ENCODE data around the gene POLR2E.
"Not testable (repeated sequence)": the region's sequence is repeated elsewhere in the genome, so short reads cannot be mapped to it uniquely, and the experiment has no call there.

The POLR2E gene

DNA sequence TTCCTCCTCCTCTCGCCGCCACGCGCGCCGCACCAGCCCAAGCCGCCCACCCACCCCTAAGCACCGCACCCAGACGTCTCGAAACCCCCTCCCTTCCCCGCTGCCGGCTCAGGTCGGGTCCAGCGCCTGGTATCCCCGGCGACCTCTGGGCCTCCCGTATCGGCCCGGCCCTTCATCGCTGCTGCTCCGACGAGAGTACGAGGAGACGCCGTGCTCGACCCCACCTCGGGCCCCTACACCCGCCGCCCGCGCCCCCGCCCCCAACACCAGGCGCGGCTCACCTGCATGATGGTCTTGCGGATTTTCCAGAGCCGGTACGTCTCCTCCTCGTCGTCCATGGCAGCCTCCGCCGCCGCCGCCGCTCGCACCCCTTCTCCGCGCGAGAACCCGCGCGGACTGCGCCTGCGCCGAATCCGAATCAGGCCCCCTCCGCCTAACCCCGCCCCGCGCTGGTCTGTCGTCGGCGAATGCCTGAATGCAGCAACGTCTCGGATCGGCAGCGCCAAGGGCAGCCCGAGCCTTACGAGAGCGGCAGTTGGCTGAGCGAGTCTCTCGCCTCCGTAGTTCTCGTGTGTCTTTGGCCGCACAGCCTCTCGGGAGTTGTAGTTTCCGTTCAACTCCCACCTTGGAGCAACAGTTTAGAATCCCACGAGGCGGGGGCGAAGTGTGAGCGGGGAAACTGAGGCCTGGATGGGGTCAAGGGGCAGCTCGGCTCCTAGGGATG, at the start of gene POLR2E:
Gene POLR2E (minus strand): TSS at position 398 of the 724 bp plus-strand sequence. CDS start 60 bp downstream, at position 338.
- DNase-seq (ENCODE audit: insufficient read length, low spot score) = peak; percentile 94
- FAIRE-seq = peak; percentile 86

GRCh38 chr19:1144741-1145140, 49.6 kb upstream of the POLR2E start:
- FAIRE-seq = no peak
- DNase-seq (ENCODE audit: insufficient read length, low spot score) = no peak

DNA sequence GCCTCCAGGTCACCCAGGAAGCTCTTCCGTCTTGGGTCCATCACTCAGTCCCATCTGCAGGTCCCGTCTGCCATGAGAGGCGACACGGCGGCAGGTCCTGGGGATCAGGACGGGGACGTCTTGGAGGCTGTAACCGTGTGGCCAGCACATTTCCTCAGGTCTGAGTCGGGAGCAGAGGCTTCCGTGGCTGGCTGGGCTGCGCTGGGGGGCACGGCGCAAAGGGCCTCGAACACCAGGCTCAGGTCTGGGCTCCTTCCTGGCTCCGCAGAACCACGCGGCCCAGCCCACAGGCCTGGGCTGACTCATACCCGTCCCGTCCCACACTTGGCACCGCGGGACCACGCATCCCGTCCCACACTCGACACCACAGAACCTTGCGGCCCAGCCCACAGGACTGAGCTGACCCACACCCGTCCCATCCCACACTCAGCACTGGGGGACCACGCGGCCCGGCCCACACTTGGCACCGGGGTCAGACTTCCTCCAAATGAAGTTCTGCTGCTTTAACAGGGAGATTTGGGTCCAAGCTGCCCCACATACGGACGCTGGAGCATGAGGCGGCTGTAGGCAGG, 48.7 kb upstream of the POLR2E start:
- DNase-seq (ENCODE audit: insufficient read length, low spot score) = no peak

GRCh38 chr19:1141944-1142343, 46.8 kb upstream of the POLR2E start:
- peak; percentile 99 for FAIRE-seq
- no peak for DNase-seq (ENCODE audit: insufficient read length, low spot score)

More for the DNA sequence above, 48.7 kb upstream of the POLR2E start:
- FAIRE-seq = no peak

GRCh38 chr19:1140272-1141027, 45.3 kb upstream of the POLR2E start:
- FAIRE-seq (no peak), DNase-seq (ENCODE audit: insufficient read length, low spot score) (no peak)

GRCh38 chr19:1139126-1139525, 44.0 kb upstream of the POLR2E start:
- FAIRE-seq (no peak), DNase-seq (ENCODE audit: insufficient read length, low spot score) (no peak)

GRCh38 chr19:1138121-1138520, 42.9 kb upstream of the POLR2E start:
- FAIRE-seq (no peak), DNase-seq (ENCODE audit: insufficient read length, low spot score) (no peak)

DNA sequence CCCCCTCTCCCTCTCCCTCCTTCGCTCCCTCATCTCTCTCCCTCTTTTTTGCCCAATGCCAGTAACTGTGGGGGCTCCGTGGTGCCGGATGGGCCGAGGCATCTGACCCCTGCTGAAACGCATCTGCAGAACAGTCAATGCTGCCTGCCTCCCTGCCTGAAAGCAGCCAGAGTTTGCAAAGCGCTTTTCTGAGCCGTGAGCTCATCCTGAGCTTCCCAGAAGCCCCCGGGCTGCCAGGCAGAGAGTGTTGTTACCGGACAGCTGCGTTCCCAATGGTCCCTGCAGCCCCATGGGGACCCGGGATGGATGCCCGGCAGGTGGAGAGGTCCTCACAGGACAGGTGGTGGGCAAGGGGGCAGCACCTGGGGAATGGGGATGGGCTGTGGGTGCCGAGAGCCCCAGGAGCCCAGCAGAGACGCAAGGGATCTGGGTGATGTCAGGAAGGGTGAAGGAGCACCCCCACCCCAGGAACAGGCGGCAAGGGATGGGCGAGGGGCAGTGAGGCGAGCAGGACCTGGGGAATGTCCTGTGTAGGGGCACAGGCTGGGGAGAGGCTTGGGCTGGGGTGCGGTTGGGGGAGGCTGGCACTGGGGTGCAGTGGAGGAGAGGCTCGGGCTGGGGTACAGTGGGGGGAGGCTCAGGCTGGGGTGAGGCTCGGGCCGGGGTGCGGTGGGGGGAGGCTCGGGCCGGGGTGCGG, 41.6 kb upstream of the POLR2E start:
- FAIRE-seq (no peak), DNase-seq (ENCODE audit: insufficient read length, low spot score) (no peak)

DNA sequence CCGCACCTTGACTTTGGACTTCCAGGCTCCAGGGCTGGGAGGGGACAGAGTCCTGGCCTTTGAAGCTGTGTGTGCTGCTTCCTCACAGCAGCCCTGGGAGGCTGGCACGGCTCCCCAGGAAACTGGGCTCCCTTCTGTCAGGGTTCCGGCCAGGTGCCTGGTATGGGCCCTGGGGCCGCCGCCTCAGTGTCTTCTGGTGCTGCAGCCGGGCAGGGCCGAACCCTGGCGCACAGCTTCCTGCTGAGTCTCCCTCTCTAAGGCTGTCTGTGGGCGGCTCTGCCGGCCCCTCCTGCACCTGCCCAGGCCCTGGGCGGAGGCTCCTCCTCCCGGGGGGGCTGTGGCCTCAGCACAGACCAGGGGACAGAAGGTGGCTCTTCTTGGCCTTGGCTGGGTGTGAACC, 41.0 kb upstream of the POLR2E start:
- FAIRE-seq = no peak

DNA sequence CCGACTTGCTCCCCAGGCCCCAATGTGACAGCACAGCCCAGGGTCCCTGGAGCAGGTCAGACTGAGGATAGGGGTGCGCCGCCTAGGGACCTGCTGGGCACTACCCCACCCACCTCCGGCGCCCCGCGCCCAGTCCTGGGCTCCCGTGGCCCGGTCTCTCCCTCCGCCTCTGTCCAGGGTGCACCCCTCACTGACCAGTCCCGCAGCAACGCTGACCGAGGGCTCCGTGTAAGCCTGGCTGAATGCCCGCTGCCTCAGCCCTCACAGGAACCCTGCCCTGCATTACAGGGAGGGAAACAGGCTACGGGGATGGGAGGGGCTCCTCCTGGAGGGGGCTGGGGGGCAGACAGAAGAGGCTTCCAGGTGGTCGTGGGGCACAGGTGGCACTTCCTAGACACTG, 40.3 kb upstream of the POLR2E start:
- no peak for FAIRE-seq

More for the DNA sequence above, 41.0 kb upstream of the POLR2E start:
- no peak for DNase-seq (ENCODE audit: insufficient read length, low spot score)

DNA sequence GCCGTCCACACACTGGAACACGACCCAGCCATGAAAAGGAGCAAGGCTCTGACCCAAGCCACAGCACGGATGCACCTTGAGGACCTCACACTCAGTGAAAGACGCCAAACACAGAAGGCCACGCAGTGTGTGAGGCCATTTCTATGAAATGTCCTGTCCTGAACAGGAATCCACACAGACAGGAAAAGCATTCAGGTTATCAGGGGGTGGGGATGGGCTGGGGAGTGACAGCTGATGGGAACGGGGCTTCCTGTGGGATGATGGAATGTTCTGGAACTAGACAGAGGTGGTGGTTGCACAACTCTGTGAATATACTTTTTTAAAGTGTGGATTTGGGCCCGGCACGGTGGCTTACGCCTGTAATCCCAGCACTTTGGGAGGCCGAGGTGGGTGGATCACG, 39.3 kb upstream of the POLR2E start:
- FAIRE-seq = no peak
- DNase-seq (ENCODE audit: insufficient read length, low spot score) = no peak

More for the DNA sequence above, 40.3 kb upstream of the POLR2E start:
- no peak for DNase-seq (ENCODE audit: insufficient read length, low spot score)

- FAIRE-seq = no peak
- peak; percentile 34 for DNase-seq (ENCODE audit: insufficient read length, low spot score)
Observed at GRCh38 chr19:1133471-1133929, 38.3 kb upstream of the POLR2E start.

DNA sequence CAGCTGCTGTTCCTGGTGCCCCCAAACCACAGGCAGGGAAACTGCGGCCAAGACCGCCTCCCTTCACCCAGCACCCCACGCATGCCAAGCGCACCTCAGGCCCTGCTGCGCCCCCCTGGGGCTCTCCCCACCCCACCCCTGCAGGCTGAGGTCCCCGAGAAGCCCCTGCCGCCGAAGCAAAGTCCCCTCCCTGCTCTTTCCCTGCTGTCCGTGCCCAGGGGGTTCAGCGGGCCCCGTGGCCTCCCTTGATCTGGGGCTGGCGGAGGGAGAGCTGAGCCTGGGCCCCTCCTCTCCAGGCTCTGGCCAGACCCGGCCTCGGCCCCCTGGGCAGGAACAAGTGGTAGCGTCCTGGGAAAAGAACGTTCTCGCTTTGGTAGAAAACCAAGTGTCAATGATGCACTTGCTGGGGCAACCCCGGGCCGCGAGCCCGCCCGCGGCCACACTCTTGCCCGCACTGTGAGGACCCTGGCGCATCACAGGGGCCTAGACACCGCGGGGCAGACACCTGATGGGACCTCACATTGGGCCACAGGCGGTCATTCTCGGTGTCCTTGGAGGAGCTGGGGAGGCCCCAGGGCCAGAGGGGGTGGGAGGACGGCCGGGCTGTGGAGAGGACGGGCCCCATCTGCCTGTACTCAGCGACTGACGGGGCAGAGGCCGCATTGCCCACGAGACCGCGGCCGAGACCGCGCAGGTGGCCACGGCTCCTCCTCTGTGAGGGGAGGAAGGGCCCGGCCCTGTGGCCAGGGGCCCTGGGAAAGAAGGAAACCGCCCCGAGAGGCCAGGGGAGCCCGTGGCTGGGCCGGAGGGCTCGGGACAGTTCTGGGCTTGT, 37.6 kb upstream of the POLR2E start:
- no peak for FAIRE-seq
- no peak for DNase-seq (ENCODE audit: insufficient read length, low spot score)

DNA sequence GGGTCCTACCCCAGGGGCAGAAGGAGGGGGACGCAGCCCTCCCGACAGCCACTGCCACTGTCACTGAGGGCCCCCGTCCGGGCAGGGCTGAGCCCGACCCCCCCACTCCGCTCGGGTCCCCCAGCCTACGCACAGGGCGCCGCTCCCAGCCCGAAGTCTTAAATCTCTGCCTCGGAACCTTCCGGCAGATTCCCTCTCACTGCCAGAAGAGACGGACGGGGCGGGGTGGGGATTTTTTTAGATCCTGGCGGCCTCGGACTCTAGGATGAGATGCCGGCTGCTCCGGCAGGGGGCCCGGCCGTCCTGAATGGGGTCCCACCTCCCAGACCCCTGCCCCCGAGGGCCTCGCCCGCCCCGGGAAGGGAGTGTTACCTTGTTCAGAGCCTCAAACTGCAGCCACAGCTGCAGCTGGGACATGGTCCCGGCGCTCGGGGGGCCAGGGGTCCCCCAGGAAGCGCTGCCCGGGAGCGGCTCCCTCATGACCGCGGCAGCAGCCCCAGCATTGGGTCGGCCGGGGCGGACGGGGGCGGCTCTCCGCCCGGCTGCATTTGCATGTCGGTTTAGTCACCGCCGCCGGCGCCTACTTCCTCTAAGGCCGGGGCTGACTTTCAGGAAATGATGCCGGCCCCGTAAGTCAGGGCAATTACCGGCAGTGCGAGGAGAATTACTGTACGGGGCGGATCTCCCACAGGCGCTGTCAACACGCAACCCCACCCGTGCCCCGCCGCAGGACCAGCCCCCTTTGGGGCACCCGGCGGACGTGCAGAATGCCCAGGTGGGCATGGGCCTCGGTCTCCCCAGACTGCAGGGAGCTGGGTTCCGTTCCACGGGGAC, 36.8 kb upstream of the POLR2E start:
- FAIRE-seq = peak; percentile 62
- peak; percentile 59 for DNase-seq (ENCODE audit: insufficient read length, low spot score)

GRCh38 chr19:1130771-1131717, 35.9 kb upstream of the POLR2E start:
- DNase-seq (ENCODE audit: insufficient read length, low spot score) = no peak
- no peak for FAIRE-seq

DNA sequence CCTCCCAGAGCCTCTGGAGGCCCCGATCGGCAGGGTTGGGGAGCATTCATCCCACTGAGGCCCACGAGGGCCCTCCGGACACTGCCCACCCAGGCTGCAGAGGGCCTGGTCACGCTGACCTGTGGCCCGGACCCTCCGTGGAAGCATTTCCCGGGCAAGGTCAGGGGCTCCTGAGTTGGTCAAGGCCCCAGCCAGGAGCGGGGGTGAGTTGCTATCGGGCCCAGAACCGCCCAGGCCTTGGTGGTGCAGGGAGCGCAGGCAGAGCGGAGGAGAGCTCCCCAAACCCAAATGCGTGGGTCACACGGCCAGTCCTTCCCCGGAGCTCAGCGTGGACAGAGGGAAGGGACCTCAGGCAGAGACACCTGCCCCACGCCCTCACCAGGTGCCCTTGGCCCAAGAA, 34.4 kb upstream of the POLR2E start:
- DNase-seq (ENCODE audit: insufficient read length, low spot score) = no peak
- FAIRE-seq = no peak

GRCh38 chr19:1129084-1129483, 33.9 kb upstream of the POLR2E start:
- FAIRE-seq; DNase-seq (ENCODE audit: insufficient read length, low spot score): not testable (repeated sequence)

GRCh38 chr19:1128106-1128505, 32.9 kb upstream of the POLR2E start:
- DNase-seq (ENCODE audit: insufficient read length, low spot score) = no peak
- no peak for FAIRE-seq

Data from HTR-8/SVneo (cell line).